ENCODE measurements around the gene SULT1C4.

DNA sequence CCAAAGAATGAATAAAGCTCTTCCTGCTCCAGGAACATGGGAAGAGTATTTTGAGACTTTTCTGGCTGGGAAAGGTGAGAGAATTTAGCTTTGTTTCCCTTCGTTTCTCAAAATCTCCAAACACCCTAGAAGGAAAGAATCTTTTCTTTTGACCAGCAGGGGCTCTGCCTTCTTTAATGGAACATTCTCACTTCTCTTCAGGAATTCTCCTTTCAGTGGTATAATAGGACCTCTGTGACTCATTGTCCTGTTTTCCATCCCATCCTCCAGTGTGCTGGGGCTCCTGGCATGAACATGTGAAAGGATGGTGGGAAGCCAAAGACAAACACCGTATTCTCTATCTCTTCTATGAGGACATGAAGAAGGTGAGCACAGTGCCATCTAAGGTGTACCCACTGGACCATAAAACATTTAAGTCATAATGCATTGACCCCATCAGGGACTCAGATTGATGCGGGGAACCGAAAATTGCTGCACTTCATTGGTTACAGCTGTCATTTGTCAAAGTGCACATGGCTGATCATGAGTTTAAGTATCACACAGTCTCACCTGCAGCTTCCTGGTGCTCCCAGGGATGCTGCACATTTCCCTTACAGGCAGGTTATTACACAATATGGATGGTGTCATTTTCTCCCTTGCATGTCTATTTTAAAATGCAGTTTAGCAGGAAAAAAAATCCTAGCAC, 5.5 kb downstream of the SULT1C4 start:
- TF ChIP-seq, protein P1, sequence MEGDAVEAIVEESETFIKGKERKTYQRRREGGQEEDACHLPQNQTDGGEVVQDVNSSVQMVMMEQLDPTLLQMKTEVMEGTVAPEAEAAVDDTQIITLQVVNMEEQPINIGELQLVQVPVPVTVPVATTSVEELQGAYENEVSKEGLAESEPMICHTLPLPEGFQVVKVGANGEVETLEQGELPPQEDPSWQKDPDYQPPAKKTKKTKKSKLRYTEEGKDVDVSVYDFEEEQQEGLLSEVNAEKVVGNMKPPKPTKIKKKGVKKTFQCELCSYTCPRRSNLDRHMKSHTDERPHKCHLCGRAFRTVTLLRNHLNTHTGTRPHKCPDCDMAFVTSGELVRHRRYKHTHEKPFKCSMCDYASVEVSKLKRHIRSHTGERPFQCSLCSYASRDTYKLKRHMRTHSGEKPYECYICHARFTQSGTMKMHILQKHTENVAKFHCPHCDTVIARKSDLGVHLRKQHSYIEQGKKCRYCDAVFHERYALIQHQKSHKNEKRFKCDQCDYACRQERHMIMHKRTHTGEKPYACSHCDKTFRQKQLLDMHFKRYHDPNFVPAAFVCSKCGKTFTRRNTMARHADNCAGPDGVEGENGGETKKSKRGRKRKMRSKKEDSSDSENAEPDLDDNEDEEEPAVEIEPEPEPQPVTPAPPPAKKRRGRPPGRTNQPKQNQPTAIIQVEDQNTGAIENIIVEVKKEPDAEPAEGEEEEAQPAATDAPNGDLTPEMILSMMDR (IDR thresholded peaks at IDR 0.05), result no peak
- TF ChIP-seq POLR2AphosphoS5 (IDR thresholded peaks at IDR 0.05) (no peak), POLR2A (IDR thresholded peaks at IDR 0.05) (no peak)
